Fibroblast of the aortic adventitia (primary cell): Measurements from ENCODE around the gene GAST. TPM values are rescaled to one million over a fixed set of nuclear protein-coding genes. Genes with fewer than 3 reads are reported as not detected.

ENCODE experiments used
- DNase-seq: peaks from one replicate; pipeline ENCODE4 v3.0.0-alpha.2; 2010; ENCODE audit warnings: low read depth
- H3K4me3 ChIP-seq: 2 replicates; pipeline ENCODE4 v1.5.1; 2011; ENCODE audit warnings: low read depth, mild to moderate bottlenecking, control low read depth, low read length, moderate library complexity
- CTCF ChIP-seq: IDR thresholded peaks from 2 replicates; pipeline ENCODE4 v1.5.1; 2011; ENCODE audit warnings: mild to moderate bottlenecking, low read length, control low read depth, inconsistent platforms; ENCODE audit not compliant: insufficient read depth
- total RNA-seq: library from RNA; depleted of rRNA; stranded (reverse); fragments of >200 nt; gene quantifications from 2 replicates; pipeline ENCODE4 v1.2.3, GENCODE V29; 2012; ENCODE audit warnings: low replicate concordance

Gene GAST
- total RNA-seq, 1 donor: not detected

DNA sequence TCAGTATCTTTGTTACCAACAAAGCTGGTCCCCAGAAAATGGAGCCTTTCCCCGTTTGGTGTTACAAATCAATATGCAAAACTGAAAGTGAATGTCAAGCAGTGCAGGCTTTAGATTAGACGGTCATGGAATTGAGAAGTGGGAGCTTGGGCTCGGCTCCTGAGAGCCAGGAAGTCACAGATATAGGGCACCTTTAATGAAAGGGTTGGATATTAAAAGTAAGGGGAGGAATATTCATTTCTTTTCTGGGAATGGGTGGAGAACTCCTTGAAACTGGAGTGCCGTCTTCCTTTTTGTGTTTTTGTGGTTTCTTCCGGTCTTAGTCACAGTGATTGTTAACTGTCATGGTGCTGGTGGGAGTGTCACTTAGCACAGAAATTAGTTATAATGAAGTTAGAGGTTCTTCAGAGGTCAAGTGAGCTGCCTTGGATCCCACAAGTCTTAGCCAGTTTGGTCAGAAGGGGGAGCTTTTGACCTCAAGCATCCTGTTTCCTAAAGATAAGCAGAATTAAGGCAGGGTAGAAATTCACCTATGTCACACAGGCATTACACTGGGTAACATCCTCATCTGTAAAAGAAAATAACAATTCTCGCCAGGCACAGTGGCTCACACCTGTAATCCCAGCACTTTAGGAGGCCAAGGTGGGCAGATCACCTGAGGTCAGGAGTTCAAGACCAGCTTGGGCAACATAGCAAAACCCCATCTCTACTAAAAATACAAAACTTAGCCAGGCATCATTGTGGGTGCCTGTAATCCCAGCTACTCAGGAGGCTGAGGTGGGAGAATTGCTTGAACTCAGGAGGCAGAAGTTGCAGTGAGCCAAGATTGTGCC lies 33.0 kb upstream of the GAST start:
- peak; percentile 55 for DNase-seq
- TF ChIP-seq CTCF: peak; percentile 18
- peak overlapping the region; percentile 32 for H3K4me3 ChIP-seq

GRCh38 chr17:41679740-41680425 lies 32.2 kb upstream of the GAST start:
- no peak for DNase-seq
- TF ChIP-seq CTCF: no peak
- no peak overlapping the region for H3K4me3 ChIP-seq

DNA sequence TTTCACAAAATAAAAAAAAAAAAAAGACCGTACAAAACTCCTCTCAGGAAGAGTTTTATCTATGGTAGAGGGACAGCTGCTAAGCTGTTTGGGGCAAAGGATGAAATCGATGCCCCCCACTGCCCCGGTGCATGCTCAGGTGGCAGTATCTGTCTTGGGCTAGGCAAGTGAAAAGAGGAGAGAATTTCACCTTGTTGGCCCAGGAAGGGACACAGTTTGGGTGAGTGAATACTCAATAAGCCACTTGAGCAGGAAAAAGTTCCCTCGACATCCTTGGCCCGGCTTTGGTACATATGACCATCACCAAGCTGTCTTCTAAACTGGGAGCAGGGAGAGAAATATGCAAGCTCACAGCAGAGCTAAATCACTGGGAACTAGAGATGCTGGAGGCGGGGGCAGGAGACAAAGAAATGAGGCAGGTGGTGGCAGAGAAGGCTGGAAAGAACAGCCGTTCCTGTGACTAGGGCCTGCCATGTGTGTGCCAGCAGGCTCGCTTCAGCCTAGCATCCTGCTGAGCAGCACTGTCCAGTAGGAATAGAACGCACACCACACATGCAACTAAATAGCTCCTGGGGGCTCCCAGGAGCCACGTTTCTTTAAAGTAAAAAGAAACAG lies 31.6 kb upstream of the GAST start:
- DNase-seq: no peak
- H3K4me3 ChIP-seq: no peak overlapping the region
- TF ChIP-seq CTCF: no peak

GRCh38 chr17:41681776-41682175 lies 30.4 kb upstream of the GAST start:
- no peak for TF ChIP-seq CTCF
- no peak for DNase-seq

GRCh38 chr17:41682631-41683030 lies 29.5 kb upstream of the GAST start:
- no peak overlapping the region for H3K4me3 ChIP-seq
- DNase-seq: no peak
- no peak for TF ChIP-seq CTCF

More at GRCh38 chr17:41681776-41682175, 30.4 kb upstream of the GAST start:
- H3K4me3 ChIP-seq: no peak overlapping the region

GRCh38 chr17:41683441-41684007 lies 28.6 kb upstream of the GAST start:
- no peak overlapping the region for H3K4me3 ChIP-seq
- DNase-seq: no peak
- no peak for TF ChIP-seq CTCF
